HepG2 (cell line): ENCODE data around the gene IQCN. TPM values are rescaled to one million over a fixed set of nuclear protein-coding genes. Genes with fewer than 3 reads are reported as not detected.

Experiments
- CCAR2 ChIP-seq: fragments of 200-400 bp; formaldehyde crosslinking; optimal IDR thresholded peaks from 2 replicates; pipeline ENCODE3; 2018; ENCODE audit warnings: low read depth, mild to moderate bottlenecking, low read length, moderate library complexity
- ISL2 ChIP-seq: sonication (generic); formaldehyde crosslinking; IDR thresholded peaks from 2 replicates; pipeline ENCODE4 v1.5.0; 2020; ENCODE audit warnings: missing genetic modification reagents
- KDM2A ChIP-seq: sonication (generic); formaldehyde crosslinking; IDR thresholded peaks from 2 replicates; pipeline ENCODE4 v1.4.0; 2020; ENCODE audit warnings: low read depth, missing genetic modification reagents, borderline replicate concordance
- KLF6 ChIP-seq: IDR thresholded peaks from 2 replicates; pipeline ENCODE4 v1.8.0; 2016; ENCODE audit warnings: missing biosample characterization, missing genetic modification reagents
- KMT2A ChIP-seq: sonication (generic); formaldehyde crosslinking; IDR thresholded peaks from 2 replicates; pipeline ENCODE4 v1.4.0; 2020; ENCODE audit warnings: missing genetic modification reagents
- LCORL ChIP-seq, 2 experiments: fragments of 450-650 bp in 1 of 2; sonication (generic) in 1 of 2; formaldehyde crosslinking in 1 of 2; IDR thresholded peaks; 2 replicates each; pipeline versions ENCODE4 v1.5.0 to v1.6.1; 2017 to 2020; ENCODE audit warnings: antibody characterized with exemption in 1 of 2, missing genetic modification reagents in 1 of 2
- MAF1 ChIP-seq: sonication (generic); formaldehyde crosslinking; IDR thresholded peaks from 2 replicates; pipeline ENCODE4 v1.5.0; 2020; ENCODE audit warnings: missing genetic modification reagents, borderline replicate concordance
- MTF1 ChIP-seq: sonication (generic); formaldehyde crosslinking; IDR thresholded peaks from 2 replicates; pipeline ENCODE4 v1.5.0; 2020; ENCODE audit warnings: missing genetic modification reagents
- NFKBIZ ChIP-seq: IDR thresholded peaks from 2 replicates; pipeline ENCODE4 v1.6.1; 2018; ENCODE audit warnings: missing genetic modification reagents, missing compliant biosample characterization
- REXO4 ChIP-seq: sonication (generic); formaldehyde crosslinking; IDR thresholded peaks from 2 replicates; pipeline ENCODE4 v1.8.0; 2022; ENCODE audit warnings: missing genetic modification reagents, mild to moderate bottlenecking, borderline replicate concordance
- SALL1 ChIP-seq: sonication (generic); formaldehyde crosslinking; IDR thresholded peaks from 2 replicates; pipeline ENCODE4 v1.8.0; 2022; ENCODE audit warnings: mild to moderate bottlenecking, missing genetic modification reagents
- SMAD9 ChIP-seq: sonication (generic); formaldehyde crosslinking; IDR thresholded peaks from 2 replicates; pipeline ENCODE4 v1.5.1; 2020; ENCODE audit warnings: mild to moderate bottlenecking, missing genetic modification reagents
- THAP8 ChIP-seq: sonication (generic); formaldehyde crosslinking; IDR thresholded peaks from 2 replicates; pipeline ENCODE4 v1.5.1; 2020; ENCODE audit warnings: missing genetic modification reagents, mild to moderate bottlenecking, borderline replicate concordance
- YEATS4 ChIP-seq: sonication (generic); formaldehyde crosslinking; IDR thresholded peaks from 2 replicates; pipeline ENCODE4 v1.4.0; 2020; ENCODE audit warnings: missing genetic modification reagents, borderline replicate concordance
- ZNF207 ChIP-seq: fragments of 450-650 bp; IDR thresholded peaks from 2 replicates; pipeline ENCODE4 v1.6.1; 2016; ENCODE audit warnings: antibody characterized with exemption, borderline replicate concordance
- ZNF274 ChIP-seq: sonication (generic); formaldehyde crosslinking; IDR thresholded peaks from 2 replicates; pipeline ENCODE4 v1.5.1; 2020; ENCODE audit warnings: mild to moderate bottlenecking, missing genetic modification reagents
- ZNF558 ChIP-seq: sonication (generic); formaldehyde crosslinking; IDR thresholded peaks from 2 replicates; pipeline ENCODE4 v1.9.0; 2022; ENCODE audit warnings: mild to moderate bottlenecking, missing genetic modification reagents, borderline replicate concordance
- polyA plus RNA-seq, 8 experiments: library from polyadenylated mRNA; depleted of rRNA in 3 of 8; stranded (reverse) in 7 of 8; unstranded in 1 of 8; fragments of >200 nt; fragmentation: Illumina TruSeq in 4 of 8; extraction: Trizol in 4 of 8; gene quantifications; 2 replicates each; pipeline versions ENCODE4 v1.2.1 to v1.2.3, GENCODE V29; 2011 to 2016; ENCODE audit warnings: low read depth in 4 of 8, missing spikeins in 1 of 8, mixed read lengths in 1 of 8; ENCODE audit not compliant: insufficient read depth in 1 of 8
- total RNA-seq, 5 experiments: library from RNA; depleted of rRNA; stranded (reverse); fragments of >200 nt; fragmentation: Illumina TruSeq; extraction: Trizol; gene quantifications; 2 replicates each; pipeline ENCODE4 v1.2.3, GENCODE V29; 2016; ENCODE audit warnings: low read depth in 1 of 5
- TF ChIP-seq, protein P1 (sequence below): sonication (generic); formaldehyde crosslinking; IDR thresholded peaks from 2 replicates; pipeline ENCODE4 v1.4.0; 2020; ENCODE audit warnings: mild to moderate bottlenecking, missing genetic modification reagents, borderline replicate concordance
- TF ChIP-seq, protein P2 (sequence below): sonication (generic); formaldehyde crosslinking; IDR thresholded peaks from 2 replicates; pipeline ENCODE4 v1.5.0; 2020; ENCODE audit warnings: missing genetic modification reagents
- TF ChIP-seq, protein P3 (sequence below): sonication (generic); formaldehyde crosslinking; IDR thresholded peaks from 2 replicates; pipeline ENCODE4 v1.4.0; 2020; ENCODE audit warnings: mild to moderate bottlenecking, low read depth, missing genetic modification reagents
- TF ChIP-seq, protein P4 (sequence below): sonication (generic); formaldehyde crosslinking; IDR thresholded peaks from 2 replicates; pipeline ENCODE4 v1.4.0; 2020; ENCODE audit warnings: missing genetic modification reagents, low read depth, mild to moderate bottlenecking, borderline replicate concordance
- TF ChIP-seq, protein P5 (sequence below): sonication (generic); formaldehyde crosslinking; IDR thresholded peaks from 2 replicates; pipeline ENCODE4 v1.4.0; 2020; ENCODE audit warnings: missing genetic modification reagents

The IQCN gene
- total and polyA plus RNA-seq, 2 of the 13 experiments (the other 11 are each of a cell fraction or from before 2014, with no cell fraction given): 0.04 to 0.18 TPM

- TF ChIP-seq KLF6 (CRISPR knock-in tag) (peak; percentile 77; the same call in 1 of the 2 replicates), ZNF274 (CRISPR knock-in tag) (peak; percentile 66; the same call in 1 of the 2 replicates), MTF1 (CRISPR knock-in tag) (no peak), ZNF207 (no peak), REXO4 (no peak), CCAR2 (no peak), SALL1 (peak; percentile 60; the same call in 1 of the 2 replicates), MAF1 (CRISPR knock-in tag) (no peak), SMAD9 (CRISPR knock-in tag) (no peak), LCORL (IDR thresholded peaks at IDR 0.05) (no peak), LCORL (CRISPR knock-in tag; IDR thresholded peaks at IDR 0.05) (peak; percentile 75), KMT2A (CRISPR knock-in tag) (no peak), KDM2A (peak; percentile 25; the same call in 1 of the 2 replicates), NFKBIZ (CRISPR knock-in tag) (no peak), YEATS4 (peak; percentile 29; the same call in 1 of the 2 replicates), ISL2 (CRISPR knock-in tag) (peak; percentile 49; the same call in 1 of the 2 replicates), ZNF558 (CRISPR knock-in tag) (no peak), THAP8 (no peak)
- TF ChIP-seq, protein P1, sequence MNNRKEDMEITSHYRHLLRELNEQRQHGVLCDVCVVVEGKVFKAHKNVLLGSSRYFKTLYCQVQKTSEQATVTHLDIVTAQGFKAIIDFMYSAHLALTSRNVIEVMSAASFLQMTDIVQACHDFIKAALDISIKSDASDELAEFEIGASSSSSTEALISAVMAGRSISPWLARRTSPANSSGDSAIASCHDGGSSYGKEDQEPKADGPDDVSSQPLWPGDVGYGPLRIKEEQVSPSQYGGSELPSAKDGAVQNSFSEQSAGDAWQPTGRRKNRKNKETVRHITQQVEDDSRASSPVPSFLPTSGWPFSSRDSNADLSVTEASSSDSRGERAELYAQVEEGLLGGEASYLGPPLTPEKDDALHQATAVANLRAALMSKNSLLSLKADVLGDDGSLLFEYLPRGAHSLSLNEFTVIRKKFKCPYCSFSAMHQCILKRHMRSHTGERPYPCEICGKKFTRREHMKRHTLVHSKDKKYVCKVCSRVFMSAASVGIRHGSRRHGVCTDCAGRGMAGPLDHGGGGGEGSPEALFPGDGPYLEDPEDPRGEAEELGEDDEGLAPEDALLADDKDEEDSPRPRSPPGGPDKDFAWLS (CRISPR knock-in tag): 0 out of 2 replicates have a peak, but pooled peaks have one; percentile 45
- TF ChIP-seq, protein P2, sequence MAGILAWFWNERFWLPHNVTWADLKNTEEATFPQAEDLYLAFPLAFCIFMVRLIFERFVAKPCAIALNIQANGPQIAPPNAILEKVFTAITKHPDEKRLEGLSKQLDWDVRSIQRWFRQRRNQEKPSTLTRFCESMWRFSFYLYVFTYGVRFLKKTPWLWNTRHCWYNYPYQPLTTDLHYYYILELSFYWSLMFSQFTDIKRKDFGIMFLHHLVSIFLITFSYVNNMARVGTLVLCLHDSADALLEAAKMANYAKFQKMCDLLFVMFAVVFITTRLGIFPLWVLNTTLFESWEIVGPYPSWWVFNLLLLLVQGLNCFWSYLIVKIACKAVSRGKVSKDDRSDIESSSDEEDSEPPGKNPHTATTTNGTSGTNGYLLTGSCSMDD (CRISPR knock-in tag): no peak
- TF ChIP-seq, protein P3, sequence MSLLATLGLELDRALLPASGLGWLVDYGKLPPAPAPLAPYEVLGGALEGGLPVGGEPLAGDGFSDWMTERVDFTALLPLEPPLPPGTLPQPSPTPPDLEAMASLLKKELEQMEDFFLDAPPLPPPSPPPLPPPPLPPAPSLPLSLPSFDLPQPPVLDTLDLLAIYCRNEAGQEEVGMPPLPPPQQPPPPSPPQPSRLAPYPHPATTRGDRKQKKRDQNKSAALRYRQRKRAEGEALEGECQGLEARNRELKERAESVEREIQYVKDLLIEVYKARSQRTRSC (CRISPR knock-in tag): no peak
- TF ChIP-seq, protein P4, sequence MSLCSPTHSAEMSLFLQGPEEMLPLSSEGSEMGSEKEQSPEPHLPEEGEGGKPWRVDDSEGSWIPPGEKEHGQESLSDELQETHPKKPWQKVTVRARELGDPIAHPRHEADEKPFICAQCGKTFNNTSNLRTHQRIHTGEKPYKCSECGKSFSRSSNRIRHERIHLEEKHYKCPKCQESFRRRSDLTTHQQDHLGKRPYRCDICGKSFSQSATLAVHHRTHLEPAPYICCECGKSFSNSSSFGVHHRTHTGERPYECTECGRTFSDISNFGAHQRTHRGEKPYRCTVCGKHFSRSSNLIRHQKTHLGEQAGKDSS (CRISPR knock-in tag): peak; percentile 77; the same call in 1 of the 2 replicates
- TF ChIP-seq, protein P5, sequence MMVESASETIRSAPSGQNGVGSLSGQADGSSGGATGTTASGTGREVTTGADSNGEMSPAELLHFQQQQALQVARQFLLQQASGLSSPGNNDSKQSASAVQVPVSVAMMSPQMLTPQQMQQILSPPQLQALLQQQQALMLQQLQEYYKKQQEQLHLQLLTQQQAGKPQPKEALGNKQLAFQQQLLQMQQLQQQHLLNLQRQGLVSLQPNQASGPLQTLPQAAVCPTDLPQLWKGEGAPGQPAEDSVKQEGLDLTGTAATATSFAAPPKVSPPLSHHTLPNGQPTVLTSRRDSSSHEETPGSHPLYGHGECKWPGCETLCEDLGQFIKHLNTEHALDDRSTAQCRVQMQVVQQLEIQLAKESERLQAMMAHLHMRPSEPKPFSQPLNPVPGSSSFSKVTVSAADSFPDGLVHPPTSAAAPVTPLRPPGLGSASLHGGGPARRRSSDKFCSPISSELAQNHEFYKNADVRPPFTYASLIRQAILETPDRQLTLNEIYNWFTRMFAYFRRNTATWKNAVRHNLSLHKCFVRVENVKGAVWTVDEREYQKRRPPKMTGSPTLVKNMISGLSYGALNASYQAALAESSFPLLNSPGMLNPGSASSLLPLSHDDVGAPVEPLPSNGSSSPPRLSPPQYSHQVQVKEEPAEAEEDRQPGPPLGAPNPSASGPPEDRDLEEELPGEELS (CRISPR knock-in tag): no peak
Observed at GRCh38 chr19:18317961-18318800, 43.9 kb upstream of the IQCN start (continued).
